Pancreas (tissue), 10 donors: ENCODE results near the gene CTPS2. TPM values are rescaled to one million over a fixed set of nuclear protein-coding genes. Genes with fewer than 3 reads are reported as not detected.

Experiments used
- ATAC-seq, 4 donors: fragments of 200-7000 bp; cut with Tn5 transposase; one replicate each; pipeline versions ENCODE4 v1.8.0 to v1.9.1; 2020; ENCODE audit warnings: mild to moderate bottlenecking in 4 of 4, moderate library complexity in 4 of 4
- DNase-seq, 6 donors: peaks; one replicate each; pipeline ENCODE4 v3.0.0-alpha.2; 2020
- FAIRE-seq: peaks from 2 replicates; lab custom pipeline; 2012; peaks lifted over from hg19 to GRCh38; lab: Jason Lieb, UNC
- H3K27ac ChIP-seq, 4 donors: fragments of 200-600 bp; sonication (generic); 1 replicate in 3 of 4; 2 replicates in 1 of 4; pipeline versions ENCODE4 v1.5.0 to v1.8.0; 2020
- H3K27me3 ChIP-seq, 4 donors: fragments of 200-600 bp; one replicate each; pipeline ENCODE4 v1.8.0; 2021
- H3K36me3 ChIP-seq, 3 donors: fragments of 200-600 bp; sonication (generic) in 1 of 3; one replicate each; pipeline versions ENCODE4 v1.5.0 to v1.8.0; 2020 to 2021
- H3K4me1 ChIP-seq, 3 donors: fragments of 200-600 bp; one replicate each; pipeline ENCODE4 v1.8.0; 2021
- H3K4me3 ChIP-seq, 4 donors: fragments of 200-600 bp; sonication (generic) in 2 of 4; one replicate each; pipeline versions ENCODE4 v1.5.0 to v1.8.0; 2020 to 2021
- H3K9me3 ChIP-seq, 4 donors: fragments of 200-600 bp; one replicate each; pipeline ENCODE4 v1.8.0; 2021
- WGBS, 2 donors: extraction: QIAGEN DNeasy Blood & Tissue Kit; methylation state at CpG; one replicate each; pipeline ENCODE4 v1.1.7; 2013; 5-methylcytosine and 5-hydroxymethylcytosine counted together
- intact Hi-C, 3 donors: fragments of 100-400 bp; cut with DNase I; formaldehyde crosslinking; loops; one replicate each; pipeline versions ENCODE4 v1.11.1 to v1.14.2; 2022
- polyA plus RNA-seq, 2 donors: library from polyadenylated mRNA; stranded (reverse); fragments of 200-250 nt; gene quantifications; one replicate each; pipeline ENCODE4 v1.2.3, GENCODE V29; 2013
- total RNA-seq, 6 donors: library from RNA; stranded (reverse); fragmentation: NEBNext Ultra II Directional in 4 of 6; extraction: Animal tissue kit (Norgen Biotek cat#: 25700) in 4 of 6; gene quantifications; one replicate each; pipeline versions ENCODE4 v1.2.1 to v1.2.4, GENCODE V29; 2021 to 2023
- TF ChIP-seq, protein P1 (sequence below), 4 donors: fragments of 200-600 bp; sonication (generic) in 3 of 4; IDR thresholded peaks; one replicate each; pipeline versions ENCODE4 v1.5.0 to v1.8.0; 2021; ENCODE audit warnings: antibody characterized with exemption in 4 of 4
- donor health status: healthy with polysubstance abuse.
- donor health status: DM: no; HTN: no; CAD: no; lungs with moderate emphysema.
- donor health status: DM: no; HTN: no; CAD: no.
- donor health status: control.
- donor health status: control.
- donor health status: Bipolar disorder and iron deficiency.
- donor health status: DM: yes; HTN: yes; CAD: no.
- donor health status: DM: no; HTN: no; CAD: no.
- donor health status: DM: no; HTN: no; CAD: no.
- donor health status: DM: yes; HTN: yes; CAD: no.

The CTPS2 gene
- total and polyA plus RNA-seq, 8 donors, result 5.7 to 13.3 (median 8.8) TPM

DNA sequence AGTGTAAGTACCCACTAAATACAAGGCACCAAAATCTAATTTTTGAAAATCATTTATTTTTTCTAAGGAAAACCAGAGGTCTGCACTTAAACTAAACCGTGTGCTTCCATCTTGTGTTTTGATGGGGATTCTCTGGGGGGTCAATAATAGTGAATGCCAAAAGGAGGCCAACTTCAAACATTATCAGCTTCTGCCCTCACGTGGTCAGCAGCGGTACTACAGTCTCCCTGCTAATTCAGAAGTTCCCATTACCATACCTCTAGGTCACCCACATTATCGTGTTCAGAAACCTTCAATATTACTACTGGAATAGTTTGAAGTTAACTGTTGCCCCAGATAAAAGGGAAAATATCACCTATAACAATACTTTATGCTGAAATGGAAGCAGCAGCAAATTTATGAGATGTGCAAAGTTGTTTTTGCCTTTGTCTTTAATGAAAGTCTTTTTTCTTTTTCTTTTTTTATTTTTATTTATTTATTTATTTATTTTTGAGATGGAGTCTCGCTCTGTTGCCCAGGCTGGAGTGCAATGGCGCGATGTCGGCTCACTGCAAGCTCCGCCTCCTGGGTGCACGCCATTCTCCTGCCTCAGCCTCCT, 17.3 kb downstream of the CTPS2 start:
- Histone ChIP-seq H3K4me1 (no peaks in the 10 kb centered on the region), H3K27me3 (no peaks in the 10 kb centered on the region), H3K27ac (no peak overlapping the region), H3K4me3 (no peak overlapping the region), H3K9me3 (no peaks in the 10 kb centered on the region), H3K36me3 (peaks cover 0 to 9% (median 0%) of the 10 kb centered on the region in 3 donors)
- DNase-seq (peak in 3 of 6 donors; percentile 57 to 86 (median 67)), ATAC-seq (peak; percentile 56 to 82 (median 81)), FAIRE-seq (peak; percentile 83)
- 39% methylated on average over 10 of the region's 10 CpGs for WGBS, 2 donors
- TF ChIP-seq, protein P1, sequence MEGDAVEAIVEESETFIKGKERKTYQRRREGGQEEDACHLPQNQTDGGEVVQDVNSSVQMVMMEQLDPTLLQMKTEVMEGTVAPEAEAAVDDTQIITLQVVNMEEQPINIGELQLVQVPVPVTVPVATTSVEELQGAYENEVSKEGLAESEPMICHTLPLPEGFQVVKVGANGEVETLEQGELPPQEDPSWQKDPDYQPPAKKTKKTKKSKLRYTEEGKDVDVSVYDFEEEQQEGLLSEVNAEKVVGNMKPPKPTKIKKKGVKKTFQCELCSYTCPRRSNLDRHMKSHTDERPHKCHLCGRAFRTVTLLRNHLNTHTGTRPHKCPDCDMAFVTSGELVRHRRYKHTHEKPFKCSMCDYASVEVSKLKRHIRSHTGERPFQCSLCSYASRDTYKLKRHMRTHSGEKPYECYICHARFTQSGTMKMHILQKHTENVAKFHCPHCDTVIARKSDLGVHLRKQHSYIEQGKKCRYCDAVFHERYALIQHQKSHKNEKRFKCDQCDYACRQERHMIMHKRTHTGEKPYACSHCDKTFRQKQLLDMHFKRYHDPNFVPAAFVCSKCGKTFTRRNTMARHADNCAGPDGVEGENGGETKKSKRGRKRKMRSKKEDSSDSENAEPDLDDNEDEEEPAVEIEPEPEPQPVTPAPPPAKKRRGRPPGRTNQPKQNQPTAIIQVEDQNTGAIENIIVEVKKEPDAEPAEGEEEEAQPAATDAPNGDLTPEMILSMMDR (IDR thresholded peaks at IDR 0.05), result peak; percentile 85 to 94 (median 92)
- intact Hi-C loops, result no loop called here

DNA sequence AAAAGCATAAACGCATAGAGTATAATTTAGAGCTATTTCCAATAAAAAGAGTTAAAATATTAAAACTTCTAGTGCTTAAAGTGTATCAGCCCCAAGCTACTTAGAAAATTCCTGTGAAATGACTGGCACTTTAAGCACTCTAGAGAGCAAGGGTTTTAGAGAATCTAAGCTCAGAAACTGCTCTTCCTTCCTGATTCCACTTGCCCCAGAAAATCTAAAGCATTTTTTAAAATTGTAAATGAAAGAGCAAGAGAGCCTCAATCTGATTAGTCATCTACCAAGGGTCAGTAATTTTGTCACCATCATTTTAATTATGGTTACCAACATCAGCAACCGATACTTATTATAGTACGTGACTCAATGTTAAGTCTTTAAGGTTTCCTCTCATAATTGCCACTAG, 25.0 kb downstream of the CTPS2 start:
- Histone ChIP-seq H3K9me3 (no peaks in the 10 kb centered on the region), H3K4me1 (no peaks in the 10 kb centered on the region), H3K27me3 (peaks cover 0 to 2% (median 0%) of the 10 kb centered on the region in 4 donors), H3K4me3 (no peak overlapping the region), H3K27ac (no peak overlapping the region), H3K36me3 (peaks cover 0 to 9% (median 1%) of the 10 kb centered on the region in 3 donors)
- intact Hi-C loops, result no loop called here
- ATAC-seq, result no peak
- no peak for DNase-seq
- FAIRE-seq, result no peak
- TF ChIP-seq, protein P1 (IDR thresholded peaks at IDR 0.05), result no peak
- 95 to 97% methylated on average over 3 of the region's 3 CpGs for WGBS, 2 donors

DNA sequence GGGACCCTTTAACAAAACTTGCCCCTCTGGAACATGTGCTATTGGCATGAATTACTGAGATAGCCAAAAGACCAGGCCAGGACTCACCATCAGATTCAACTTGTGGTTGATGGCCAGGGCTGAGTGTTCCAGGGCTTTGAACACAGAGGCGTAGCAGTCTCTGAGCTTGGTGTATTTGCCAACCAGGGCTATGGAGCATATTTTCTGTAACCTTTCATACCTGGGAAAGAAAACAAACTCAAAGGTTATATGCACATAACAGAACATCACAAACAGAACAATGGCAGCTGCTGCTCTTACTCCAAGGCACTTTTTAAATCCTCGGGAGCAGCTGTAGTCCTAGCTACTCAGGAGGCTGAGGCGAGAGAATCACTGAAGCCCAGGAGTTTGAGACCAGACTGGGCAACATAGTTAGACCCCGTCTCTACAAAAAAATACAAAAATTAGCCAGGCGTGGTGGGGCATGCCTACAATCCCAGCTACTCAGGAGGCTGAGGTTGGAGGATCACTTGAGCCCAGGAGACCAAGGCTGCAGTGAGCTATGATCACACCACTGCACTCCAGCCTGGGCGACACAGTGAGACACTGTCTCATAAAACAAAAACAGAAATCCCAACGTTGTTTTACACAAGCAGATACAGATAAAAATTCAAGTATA, 29.3 kb downstream of the CTPS2 start:
- ATAC-seq (no peak), DNase-seq (no peak), FAIRE-seq (no peak)
- Histone ChIP-seq H3K27ac (no peak overlapping the region), H3K4me1 (no peaks in the 10 kb centered on the region), H3K27me3 (no peaks in the 10 kb centered on the region), H3K4me3 (no peak overlapping the region), H3K9me3 (no peaks in the 10 kb centered on the region), H3K36me3 (peaks cover 0 to 4% (median 0%) of the 10 kb centered on the region in 3 donors)
- TF ChIP-seq, protein P1 (IDR thresholded peaks at IDR 0.05), result no peak
- intact Hi-C loops, result no loop called here
- WGBS, 2 donors, result 87 to 88% methylated on average over 7 of the region's 7 CpGs

DNA sequence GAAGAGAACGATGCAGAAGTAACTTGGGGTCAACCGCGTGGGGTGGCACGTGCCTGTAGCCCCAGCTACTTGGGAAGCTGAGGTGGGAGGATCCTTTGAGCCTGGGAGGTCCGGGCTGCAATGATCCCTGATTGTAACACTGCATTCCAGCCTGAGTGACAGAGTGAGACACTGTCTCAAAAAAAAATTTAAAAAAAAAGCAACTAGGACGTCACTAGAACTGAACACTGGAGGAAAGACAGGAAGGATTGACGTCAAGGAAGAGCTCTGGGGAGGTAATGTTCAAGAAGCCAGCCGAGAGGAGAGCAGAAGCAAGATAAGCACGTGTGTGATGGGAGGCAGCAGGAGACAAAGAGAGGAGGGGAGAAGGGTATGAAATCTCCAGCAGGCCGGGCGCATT, 33.8 kb downstream of the CTPS2 start:
- no peaks in the 10 kb centered on the region for H3K9me3 ChIP-seq
- H3K4me3 ChIP-seq, result no peak overlapping the region
- H3K27me3 ChIP-seq, result no peaks in the 10 kb centered on the region
- no peak for ATAC-seq
- no peak for DNase-seq
- no peak overlapping the region for H3K27ac ChIP-seq
- FAIRE-seq, result no peak
- 79 to 83% methylated on average over 11 of the region's 11 CpGs for WGBS, 2 donors
- peaks cover 0 to 4% (median 0%) of the 10 kb centered on the region in 3 donors for H3K36me3 ChIP-seq
- TF ChIP-seq, protein P1 (IDR thresholded peaks at IDR 0.05), result no peak
- no peaks in the 10 kb centered on the region for H3K4me1 ChIP-seq
- intact Hi-C loops, result no loop called here

DNA sequence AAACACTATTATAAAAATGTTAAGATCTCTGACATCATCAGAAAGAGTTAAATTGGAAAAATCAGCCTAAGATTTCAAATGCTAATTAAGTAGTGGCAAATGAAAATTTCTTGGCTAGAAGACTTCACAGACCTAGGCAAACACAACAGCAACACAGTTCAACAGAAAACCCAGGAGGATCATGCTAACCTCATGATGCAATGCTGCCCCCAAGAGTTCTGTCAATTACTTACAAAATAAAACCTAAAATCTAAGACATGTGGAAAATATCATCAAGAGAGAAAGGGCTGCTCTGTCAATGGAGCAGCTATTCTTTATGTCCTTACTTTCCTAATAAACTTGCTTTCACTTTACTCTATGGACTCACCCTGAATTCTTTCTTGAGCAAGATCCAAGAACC, 41.5 kb downstream of the CTPS2 start:
- TF ChIP-seq, protein P1 (IDR thresholded peaks at IDR 0.05), result no peak
- Histone ChIP-seq H3K4me1 (no peaks in the 10 kb centered on the region), H3K36me3 (no peaks in the 10 kb centered on the region), H3K27ac (no peak overlapping the region), H3K27me3 (no peaks in the 10 kb centered on the region), H3K4me3 (no peak overlapping the region), H3K9me3 (no peaks in the 10 kb centered on the region)
- intact Hi-C loops, result no loop called here
- FAIRE-seq, result peak; percentile 75
- no peak for DNase-seq
- ATAC-seq, result peak in 3 of 4 donors; percentile 46 to 68 (median 55)
